ENCODE measurements around the gene ATG2B. TPM values are rescaled to one million over a fixed set of nuclear protein-coding genes. Genes with fewer than 3 reads are reported as not detected.

Gene ATG2B
- total and polyA plus RNA-seq, 2 donors (not counting 3 experiments of a cell fraction or from before 2014, with no cell fraction given), result 5.9 to 17.8 TPM

- Histone ChIP-seq H3K9ac (replicated peaks; ENCODE audit: extremely low read depth, insufficient read depth, low read length) (no peak overlapping the region), H3K4me3 (replicated peaks in 1 of 3; ENCODE audit: insufficient read depth in 1 of 3, low read depth in 1 of 3, low read length in 3 of 3) (no peak overlapping the region), H3K36me3 (ENCODE audit: control insufficient read depth in 2 of 2, extremely low read depth in 1 of 2, insufficient read depth in 2 of 2, low read length in 2 of 2) (no peaks in the 10 kb centered on the region), H3K27ac (ENCODE audit: insufficient read depth, low read depth, low read length) (no peak overlapping the region), H4K20me1 (replicated peaks; ENCODE audit: control insufficient read depth, extremely low read depth, insufficient read depth, low read length) (no peaks in the 10 kb centered on the region), H3K4me1 (ENCODE audit: control insufficient read depth, extremely low read depth, insufficient read depth, low read length) (no peaks in the 10 kb centered on the region), H3K9me1 (replicated peaks; ENCODE audit: control insufficient read depth, extremely low read depth, insufficient read depth, low read length) (no peaks in the 10 kb centered on the region), H2AFZ (ENCODE audit: low read depth, low read length) (no peak overlapping the region), H3K4me2 (ENCODE audit: insufficient read depth, low read length) (no peak overlapping the region), H3K79me2 (ENCODE audit: control insufficient read depth, insufficient read depth, low read length) (no peaks in the 10 kb centered on the region), H3K27me3 (ENCODE audit: control insufficient read depth in 2 of 2, insufficient read depth in 2 of 2, low read length in 2 of 2) (no peaks in the 10 kb centered on the region), H3K9me3 (replicated peaks; ENCODE audit: control insufficient read depth, insufficient read depth, low read length) (no peaks in the 10 kb centered on the region)
- ChIA-PET CTCF (no interaction called here), POLR2A (no interaction called here)
- dilution Hi-C loops (cut with MboI; ENCODE audit: extremely low pct_ligation_motif_present, low sequenced_read_pairs), result no loop called here
- DNase-seq (ENCODE audit: low read depth, low spot score), result no peak
- BruUV-seq (replicated peaks), result no TSS peak
- intact Hi-C loops (cut with micrococcal nuclease), result no loop called here
- TF ChIP-seq POLR2AphosphoS5 (IDR thresholded peaks at IDR 0.05; ENCODE audit: insufficient read depth, low read depth, low read length), result no peak
- FAIRE-seq, result no peak
Measured at GRCh38 chr14:96247031-96247430, 116.1 kb downstream of the ATG2B start.

GRCh38 chr14:96246539-96246847, 116.6 kb downstream of the ATG2B start:
- POLR2A ChIA-PET, result no interaction called here
- no peaks in the 10 kb centered on the region for H3K9me1 ChIP-seq (replicated peaks; ENCODE audit: control insufficient read depth, extremely low read depth, insufficient read depth, low read length)
- H2AFZ ChIP-seq (ENCODE audit: low read depth, low read length), result no peak overlapping the region
- CTCF ChIA-PET, result no interaction called here
- no peak overlapping the region for H3K27ac ChIP-seq (ENCODE audit: insufficient read depth, low read depth, low read length)
- no peaks in the 10 kb centered on the region for H4K20me1 ChIP-seq (replicated peaks; ENCODE audit: control insufficient read depth, extremely low read depth, insufficient read depth, low read length)
- no peaks in the 10 kb centered on the region for H3K27me3 ChIP-seq (ENCODE audit: control insufficient read depth in 2 of 2, insufficient read depth in 2 of 2, low read length in 2 of 2)
- H3K4me1 ChIP-seq (ENCODE audit: control insufficient read depth, extremely low read depth, insufficient read depth, low read length), result no peaks in the 10 kb centered on the region
- FAIRE-seq (no peak), DNase-seq (ENCODE audit: low read depth, low spot score) (no peak)
- H3K4me3 ChIP-seq (replicated peaks in 1 of 3; ENCODE audit: insufficient read depth in 1 of 3, low read depth in 1 of 3, low read length in 3 of 3), result no peak overlapping the region
- intact Hi-C loops (cut with micrococcal nuclease), result no loop called here
- no TSS peak for BruUV-seq (replicated peaks)
- no peaks in the 10 kb centered on the region for H3K9me3 ChIP-seq (replicated peaks; ENCODE audit: control insufficient read depth, insufficient read depth, low read length)
- dilution Hi-C loops (cut with MboI; ENCODE audit: extremely low pct_ligation_motif_present, low sequenced_read_pairs), result no loop called here
- TF ChIP-seq GATA2 (IDR thresholded peaks at IDR 0.05; ENCODE audit: insufficient read depth, insufficient read length, low read depth, low read length), result no peak
- no peak for TF ChIP-seq EZH2 (IDR thresholded peaks at IDR 0.05; ENCODE audit: borderline replicate concordance, low read depth, low read length, severe bottlenecking)
- no peak for TF ChIP-seq MYC (IDR thresholded peaks at IDR 0.05; ENCODE audit: low read depth, low read length)
- TF ChIP-seq MAX (IDR thresholded peaks at IDR 0.05; ENCODE audit: insufficient read depth, insufficient read length), result no peak
- no peaks in the 10 kb centered on the region for H3K79me2 ChIP-seq (ENCODE audit: control insufficient read depth, insufficient read depth, low read length)
- H3K9ac ChIP-seq (replicated peaks; ENCODE audit: extremely low read depth, insufficient read depth, low read length), result no peak overlapping the region
- no peak overlapping the region for H3K4me2 ChIP-seq (ENCODE audit: insufficient read depth, low read length)
- H3K36me3 ChIP-seq (ENCODE audit: control insufficient read depth in 2 of 2, extremely low read depth in 1 of 2, insufficient read depth in 2 of 2, low read length in 2 of 2), result no peaks in the 10 kb centered on the region

Measured in endothelial cell of umbilical vein (primary cell).